Measurements from ENCODE around the gene LRRFIP2.

- TF ChIP-seq CTCF (conservative IDR thresholded peaks at IDR 0.05; ENCODE audit: low read depth, low read length) (no peak), EZH2 (IDR thresholded peaks at IDR 0.05; ENCODE audit: borderline replicate concordance, low read depth, low read length, poor library complexity, severe bottlenecking) (no peak)
Observed at GRCh38 chr3:37107846-37108245, 66.5 kb downstream of the LRRFIP2 start.
